Esophagus squamous epithelium (tissue), 4 donors: ENCODE data around the gene CXorf66.

Experiments used
- CTCF ChIP-seq, 6 experiments: fragments of 450-650 bp in 4 of 6; fragments of 200-600 bp in 2 of 6; sonication (generic) in 2 of 6; IDR thresholded peaks; one replicate each; pipeline ENCODE4 v1.5.1; 2016 to 2019; ENCODE audit warnings: antibody characterized with exemption in 6 of 6, mild to moderate bottlenecking in 4 of 6, moderate library complexity in 4 of 6
- POLR2A ChIP-seq, 4 donors: fragments of 450-650 bp; IDR thresholded peaks; one replicate each; pipeline ENCODE4 v1.6.1; 2017; ENCODE audit warnings: antibody characterized with exemption in 4 of 4, mild to moderate bottlenecking in 4 of 4, moderate library complexity in 3 of 4

GRCh38 chrX:139930401-139930800 lies 34.9 kb downstream of the CXorf66 start:
- no peak for TF ChIP-seq CTCF (IDR thresholded peaks at IDR 0.05)
- TF ChIP-seq POLR2A (IDR thresholded peaks at IDR 0.05), result no peak
